HG03139 (cell line): Measurements from ENCODE around the gene CARMIL1.

ENCODE experiments used
- ATAC-seq: cut with Tn5 transposase; IDR thresholded peaks from one replicate; pipeline ENCODE4 v1.9.1; 2021; ENCODE audit not compliant: unreplicated experiment

Gene CARMIL1

DNA sequence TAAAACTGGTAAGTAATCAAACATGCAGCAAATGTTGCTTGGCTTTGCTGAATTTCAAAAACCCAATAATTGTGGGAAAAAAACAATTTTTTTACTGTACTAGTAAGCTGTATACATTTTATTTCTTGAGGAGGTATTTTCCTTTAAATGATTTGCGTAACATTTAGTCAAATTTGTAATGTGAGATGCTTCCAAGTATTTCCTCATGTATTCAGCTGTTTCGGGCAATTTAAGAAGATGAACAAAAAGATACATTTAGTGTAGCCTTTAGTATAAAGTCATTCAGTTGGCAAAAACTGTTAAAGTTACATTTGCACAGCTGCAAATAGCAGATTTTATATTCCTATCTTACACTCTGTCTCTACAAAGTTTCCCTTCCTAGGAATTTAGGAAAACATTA is 186.8 kb downstream of the CARMIL1 start:
- no peak for ATAC-seq

DNA sequence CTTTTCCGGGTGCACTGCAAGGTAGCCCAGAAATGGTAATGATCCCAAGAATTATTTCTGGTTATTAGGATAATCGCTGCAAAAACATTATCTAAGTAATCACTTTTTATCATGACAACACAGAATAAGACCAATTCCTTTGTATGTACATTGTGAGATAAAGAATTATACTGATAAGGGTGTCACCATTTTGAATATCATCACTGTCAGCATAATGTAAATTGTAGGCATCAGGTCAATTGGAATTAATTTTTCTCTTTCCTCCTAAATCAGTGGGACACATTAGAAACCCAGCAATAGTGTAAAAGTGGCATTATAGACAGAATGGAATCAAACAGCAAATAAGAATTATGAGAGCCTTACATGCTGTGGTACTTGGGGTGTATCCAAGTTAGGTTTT is 189.7 kb downstream of the CARMIL1 start:
- no peak for ATAC-seq

DNA sequence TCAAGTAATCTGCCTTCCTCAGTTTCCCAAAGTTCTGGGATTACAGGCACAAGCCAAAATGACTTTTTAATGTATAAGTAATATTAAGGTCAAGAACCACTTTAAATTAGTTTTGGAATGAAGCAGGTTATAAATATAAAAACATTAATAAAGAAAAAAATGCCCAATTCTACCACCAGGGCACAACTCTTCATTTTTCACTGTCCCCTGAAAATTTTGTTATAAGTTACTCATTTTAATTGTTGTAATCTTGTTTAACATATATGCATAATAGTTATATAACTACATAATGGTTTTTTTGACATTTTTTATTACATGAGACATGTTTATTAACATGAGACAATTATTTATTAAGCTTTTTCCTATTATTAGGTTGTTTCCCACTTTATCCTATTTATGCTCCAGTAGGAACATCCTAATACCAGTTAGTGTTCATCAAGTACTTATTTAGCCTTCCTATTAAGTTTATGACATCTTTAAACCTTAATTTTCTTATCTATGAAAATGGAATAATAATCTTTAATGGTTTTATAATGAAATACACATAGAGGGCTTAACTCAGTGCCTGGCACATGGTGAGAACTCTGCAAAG is 190.7 kb downstream of the CARMIL1 start:
- ATAC-seq = no peak

DNA sequence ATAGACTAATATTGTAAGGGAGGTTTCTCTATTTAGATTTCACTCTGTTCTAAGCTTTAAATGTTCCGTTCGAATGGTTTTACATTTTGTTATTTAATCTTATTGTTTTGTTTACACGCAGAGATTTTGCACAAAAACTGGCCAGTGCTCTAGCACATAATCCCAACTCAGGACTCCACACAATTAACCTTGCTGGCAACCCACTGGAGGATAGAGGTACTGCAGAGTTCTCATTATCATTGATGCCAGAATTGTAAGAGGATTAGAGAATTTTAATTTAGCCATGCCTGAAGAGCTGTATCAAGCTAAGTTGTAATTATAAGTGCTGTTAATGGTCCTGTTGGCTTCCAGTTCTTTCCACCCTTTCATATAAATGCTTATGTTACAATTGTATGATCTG is 193.1 kb downstream of the CARMIL1 start:
- ATAC-seq = no peak

DNA sequence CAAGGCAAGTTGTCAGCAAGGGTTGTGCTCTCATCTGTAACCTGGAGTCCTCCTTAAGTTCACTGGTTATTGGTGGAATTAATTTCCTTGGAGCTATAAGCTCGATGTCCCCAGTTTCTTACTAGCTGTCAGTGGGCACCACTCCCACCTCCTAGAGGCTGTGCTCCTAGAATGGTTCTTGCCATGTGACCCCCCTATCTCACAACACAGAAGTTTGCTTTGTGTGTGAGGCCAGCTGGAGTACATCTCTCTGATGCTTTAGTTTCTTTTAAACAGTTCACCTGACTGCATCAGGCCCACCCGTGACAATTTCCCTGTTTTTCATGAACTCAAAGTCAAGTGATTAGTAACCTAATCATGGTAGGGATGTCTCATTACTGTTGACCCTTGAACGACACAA is 193.7 kb downstream of the CARMIL1 start:
- no peak for ATAC-seq

DNA sequence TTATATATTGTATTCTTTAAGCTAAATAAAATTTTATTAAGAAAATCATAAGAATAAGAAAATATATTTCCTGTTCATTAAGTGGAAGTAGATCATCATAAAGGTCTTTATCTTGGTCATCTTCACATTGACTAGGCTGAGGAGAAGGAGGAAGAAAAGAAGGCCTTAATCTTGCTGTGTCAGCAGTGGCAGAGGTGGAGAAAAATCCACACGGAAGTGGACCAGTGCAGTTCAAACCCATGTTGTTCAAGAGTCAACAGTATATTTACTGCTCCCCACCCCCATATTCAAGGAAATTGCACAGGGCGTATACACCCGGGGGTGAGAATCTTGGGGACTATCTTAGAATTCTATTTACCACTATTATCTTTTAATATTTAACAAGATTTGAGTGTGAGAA is 194.3 kb downstream of the CARMIL1 start:
- ATAC-seq = no peak

DNA sequence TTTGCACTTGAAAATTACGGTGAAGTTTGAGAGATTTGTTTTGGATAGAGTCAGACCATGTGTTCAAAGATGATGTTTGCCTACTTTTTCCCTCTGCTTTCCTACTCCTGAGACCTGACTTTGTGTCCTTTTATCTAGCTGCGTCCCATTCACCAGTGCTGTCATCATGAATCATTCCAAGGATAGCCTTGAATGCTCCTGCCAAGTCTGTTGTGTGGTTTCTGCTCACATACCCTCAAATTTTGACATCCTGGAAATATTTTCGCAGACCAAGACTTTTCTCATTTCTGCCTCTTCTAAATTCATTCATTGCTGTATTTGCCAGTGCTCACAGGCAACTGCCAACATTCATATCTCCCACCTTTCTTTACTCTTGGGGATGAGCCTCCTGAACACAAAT is 197.0 kb downstream of the CARMIL1 start:
- ATAC-seq = no peak

DNA sequence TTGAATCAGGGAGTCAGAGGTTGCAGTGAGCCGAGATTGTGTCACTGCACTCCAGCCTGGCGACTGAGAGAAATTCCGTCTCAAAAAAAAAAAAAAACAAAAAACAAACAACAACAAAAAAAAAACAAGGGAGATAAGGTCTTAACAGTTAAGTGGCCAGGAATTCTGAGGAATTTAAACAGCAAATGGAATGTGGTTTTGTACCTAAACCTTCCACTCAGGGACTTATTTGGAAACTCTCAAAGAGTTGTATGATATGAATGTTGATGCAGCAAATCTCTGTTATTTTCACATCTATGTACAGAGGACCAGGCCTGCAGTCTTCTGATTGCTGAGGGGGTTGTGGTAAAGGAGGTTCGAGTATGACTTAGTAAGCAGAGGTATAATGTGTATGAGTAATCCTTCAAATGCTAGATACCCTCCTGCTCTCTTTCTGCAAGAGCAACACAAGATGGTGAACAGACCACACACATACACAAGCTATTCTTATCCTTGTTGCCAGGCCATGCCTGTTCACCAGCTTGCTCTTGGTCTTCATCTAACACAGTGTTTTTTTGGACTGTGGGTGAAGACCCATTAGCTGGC is 197.9 kb downstream of the CARMIL1 start:
- no peak for ATAC-seq

DNA sequence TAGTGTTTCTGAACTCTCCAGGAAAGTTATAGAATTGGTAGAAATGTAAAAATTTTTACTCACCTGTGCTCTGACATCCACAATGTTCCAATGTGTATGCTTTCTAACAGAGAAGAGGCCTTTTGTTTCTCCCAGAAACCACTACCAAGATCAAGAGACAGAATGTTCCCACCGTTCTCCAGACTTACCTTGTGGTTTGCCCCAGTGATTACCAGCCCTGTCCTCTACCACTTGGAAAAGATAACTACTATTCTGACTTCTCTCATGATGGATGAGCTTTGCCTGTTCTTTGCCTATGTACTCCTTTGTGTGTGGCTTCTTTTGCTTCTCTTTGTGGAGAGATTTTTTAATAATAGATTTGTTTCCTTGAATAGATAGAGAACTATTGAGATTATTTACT is 199.8 kb downstream of the CARMIL1 start:
- ATAC-seq = no peak

DNA sequence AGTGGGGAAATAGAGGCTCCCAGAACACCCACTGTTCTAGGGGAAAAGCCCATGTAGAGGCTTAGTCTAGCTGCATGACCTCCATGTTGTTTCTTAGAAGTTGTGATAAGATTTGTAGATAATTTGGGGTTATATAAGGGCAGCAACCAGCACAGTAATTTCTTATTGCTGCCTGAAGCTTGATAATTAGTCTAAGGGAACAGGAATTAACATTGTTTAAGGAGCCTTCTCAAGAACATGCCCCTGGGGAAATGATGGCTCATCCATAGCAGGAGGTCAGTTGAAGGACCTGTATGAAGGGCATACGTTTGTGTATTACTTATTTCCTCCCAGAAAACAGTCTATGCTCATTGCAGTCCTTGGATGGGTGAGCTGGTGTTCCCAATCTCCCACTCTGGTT is 202.1 kb downstream of the CARMIL1 start:
- ATAC-seq = no peak

DNA sequence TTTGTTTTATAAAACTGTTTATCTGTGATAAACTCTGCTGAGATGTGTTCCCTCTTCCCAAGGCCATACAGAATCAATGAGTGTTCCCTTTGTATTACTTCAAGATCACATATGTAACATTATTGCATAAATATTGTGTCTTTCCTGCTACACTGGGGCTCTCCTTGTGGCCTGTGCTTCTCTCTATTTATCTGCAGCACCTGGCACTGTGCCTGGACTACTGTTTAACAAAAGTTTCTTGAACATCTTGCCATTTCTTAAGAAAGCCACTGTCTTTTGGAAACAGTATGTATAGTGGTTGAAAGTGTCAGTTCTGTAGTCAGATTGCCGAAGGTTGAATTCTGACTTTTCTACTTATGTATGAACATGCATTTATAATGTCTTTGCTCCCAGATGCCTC is 203.8 kb downstream of the CARMIL1 start:
- ATAC-seq = no peak

DNA sequence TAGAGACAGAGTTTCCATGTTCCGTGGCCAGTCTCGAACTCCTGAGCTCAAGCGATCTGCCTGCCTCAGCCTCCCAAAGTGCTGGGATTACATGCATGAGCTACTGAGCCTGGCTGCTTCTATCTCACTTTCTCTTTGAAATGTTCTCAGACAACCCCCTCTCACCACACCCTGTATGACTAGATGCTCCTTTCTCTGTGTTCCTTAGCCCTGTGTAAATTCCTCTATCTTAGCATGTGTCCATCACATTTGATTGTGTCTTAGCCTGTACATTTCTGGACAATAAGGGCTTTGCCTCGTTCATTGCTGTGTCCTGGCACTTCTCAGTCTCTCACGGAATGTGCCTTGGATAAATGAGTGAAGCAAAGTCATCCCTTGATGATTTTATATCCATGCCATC is 204.8 kb downstream of the CARMIL1 start:
- no peak for ATAC-seq

DNA sequence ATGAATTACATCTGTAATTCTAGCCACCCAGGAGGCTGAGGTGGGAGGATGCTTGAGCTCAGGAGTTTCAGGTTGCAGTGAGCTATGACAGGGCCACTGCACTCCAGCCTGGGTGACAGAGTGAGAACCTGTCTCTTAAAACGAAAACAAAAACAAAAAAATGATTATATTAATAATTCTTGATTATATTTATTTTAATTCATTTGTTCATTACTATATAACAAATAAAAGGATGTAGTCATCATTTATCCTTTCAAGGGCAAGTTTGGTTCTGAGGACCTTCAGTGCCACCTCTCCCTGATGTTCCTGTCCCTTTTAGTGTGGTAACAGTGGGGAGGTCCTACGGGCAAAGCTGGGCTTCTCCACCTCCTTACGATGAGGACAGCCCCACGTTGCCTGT is 205.7 kb downstream of the CARMIL1 start:
- no peak for ATAC-seq

DNA sequence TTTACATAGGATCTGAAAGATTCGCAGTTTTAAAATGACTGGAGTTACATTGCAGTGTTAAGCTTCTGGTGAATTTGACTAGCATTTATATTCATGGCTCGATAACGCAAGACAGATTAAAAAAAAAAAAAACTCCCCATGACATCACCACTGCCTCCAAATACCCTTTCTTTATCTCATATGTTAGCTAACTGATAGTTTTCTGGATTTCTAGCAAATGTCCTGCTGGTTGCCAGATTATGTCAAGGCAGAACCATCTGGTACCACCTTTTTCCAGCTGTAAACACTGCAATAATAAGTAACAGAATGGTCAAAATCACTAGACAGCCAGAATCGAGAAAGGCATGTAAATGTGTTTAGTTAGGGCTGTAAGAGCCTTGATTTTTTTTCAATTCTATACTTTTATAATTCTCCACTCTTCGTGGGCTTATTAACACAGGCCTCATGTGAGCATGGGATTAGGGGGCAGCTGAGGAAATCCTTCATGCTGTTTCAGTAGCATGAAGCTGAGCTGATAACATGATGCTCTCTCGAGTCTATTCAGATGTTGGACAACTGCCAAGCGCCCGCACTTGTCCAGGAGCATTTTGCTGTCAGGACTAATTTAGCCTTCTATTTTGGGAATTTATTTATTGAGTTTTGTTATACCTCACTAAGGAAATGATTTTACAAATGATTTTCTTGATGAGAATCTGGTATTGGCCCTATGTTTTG is 206.8 kb downstream of the CARMIL1 start:
- no peak for ATAC-seq

DNA sequence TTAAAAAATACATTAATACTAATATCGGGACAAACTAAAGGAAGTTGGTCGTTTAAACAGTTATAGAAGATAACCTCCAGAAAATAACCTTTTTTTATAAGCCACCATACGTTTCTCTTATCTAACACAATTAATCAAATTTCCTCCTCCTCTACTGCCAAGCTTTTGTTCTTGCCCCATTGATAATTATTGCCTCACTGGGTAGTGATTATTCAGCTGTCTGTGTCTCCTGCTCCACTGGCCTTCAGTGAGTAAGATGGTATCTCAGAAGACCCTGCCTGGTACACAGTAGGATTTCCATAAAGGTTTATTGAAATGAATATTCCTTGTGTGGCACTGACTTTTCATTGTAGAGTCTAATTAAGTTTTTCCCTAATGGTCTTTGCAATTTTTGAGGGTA is 207.4 kb downstream of the CARMIL1 start:
- ATAC-seq = no peak

DNA sequence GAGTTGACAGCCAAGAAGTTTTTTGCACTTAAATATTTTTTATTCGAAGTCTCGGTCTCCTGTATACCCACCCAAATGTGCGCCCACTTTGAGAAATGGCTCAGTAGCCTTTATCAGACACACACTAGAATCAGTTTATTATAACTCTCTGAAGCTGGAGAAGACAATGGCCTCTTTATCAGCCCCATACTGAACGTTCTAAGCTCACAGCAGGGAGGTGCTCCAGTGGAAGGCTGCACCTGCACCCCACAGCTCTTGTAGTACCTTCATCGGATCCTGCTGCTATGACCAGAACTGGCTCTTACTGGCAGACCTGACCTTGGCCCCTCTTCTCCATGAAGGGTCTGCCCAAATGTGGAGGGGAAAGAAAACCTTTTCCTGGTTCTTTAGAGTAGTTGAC is 207.8 kb downstream of the CARMIL1 start:
- no peak for ATAC-seq

DNA sequence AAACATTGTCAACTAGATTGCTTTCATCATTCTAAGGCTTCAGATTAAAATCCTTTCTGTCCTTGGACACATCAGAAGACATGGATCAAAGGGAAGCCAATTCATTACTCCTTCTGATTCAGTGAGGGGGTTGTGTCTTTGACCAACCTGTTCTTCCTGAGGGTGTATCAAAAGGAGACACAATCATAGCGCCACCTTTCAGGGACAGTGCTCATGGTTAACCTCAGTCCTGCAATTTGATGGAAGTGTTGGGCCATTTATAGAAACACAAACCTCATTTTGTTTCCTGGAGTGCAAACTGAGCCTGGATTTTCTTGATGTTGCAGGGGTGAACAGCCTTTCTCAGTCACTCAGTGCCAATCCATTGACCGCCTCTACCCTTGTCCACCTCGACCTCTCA is 209.0 kb downstream of the CARMIL1 start:
- ATAC-seq = no peak

DNA sequence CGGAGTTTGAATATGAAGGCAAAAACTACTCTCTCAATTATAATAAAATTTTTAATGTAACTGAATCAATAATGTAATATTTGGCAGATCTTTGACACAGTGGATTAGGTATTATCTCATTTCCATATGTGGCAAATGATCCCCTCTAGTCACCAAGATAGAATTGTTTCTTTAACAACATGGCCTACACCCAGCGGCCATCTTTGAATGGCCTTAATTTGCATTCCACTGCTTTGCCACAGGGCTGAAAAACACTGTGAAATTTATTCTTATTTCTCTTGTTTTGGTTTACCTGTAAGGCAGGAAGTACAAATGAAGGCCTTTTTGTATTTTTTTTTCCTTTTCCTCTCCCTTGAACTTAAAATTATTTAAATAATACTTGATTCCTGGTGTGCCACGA is 210.2 kb downstream of the CARMIL1 start:
- ATAC-seq = no peak

DNA sequence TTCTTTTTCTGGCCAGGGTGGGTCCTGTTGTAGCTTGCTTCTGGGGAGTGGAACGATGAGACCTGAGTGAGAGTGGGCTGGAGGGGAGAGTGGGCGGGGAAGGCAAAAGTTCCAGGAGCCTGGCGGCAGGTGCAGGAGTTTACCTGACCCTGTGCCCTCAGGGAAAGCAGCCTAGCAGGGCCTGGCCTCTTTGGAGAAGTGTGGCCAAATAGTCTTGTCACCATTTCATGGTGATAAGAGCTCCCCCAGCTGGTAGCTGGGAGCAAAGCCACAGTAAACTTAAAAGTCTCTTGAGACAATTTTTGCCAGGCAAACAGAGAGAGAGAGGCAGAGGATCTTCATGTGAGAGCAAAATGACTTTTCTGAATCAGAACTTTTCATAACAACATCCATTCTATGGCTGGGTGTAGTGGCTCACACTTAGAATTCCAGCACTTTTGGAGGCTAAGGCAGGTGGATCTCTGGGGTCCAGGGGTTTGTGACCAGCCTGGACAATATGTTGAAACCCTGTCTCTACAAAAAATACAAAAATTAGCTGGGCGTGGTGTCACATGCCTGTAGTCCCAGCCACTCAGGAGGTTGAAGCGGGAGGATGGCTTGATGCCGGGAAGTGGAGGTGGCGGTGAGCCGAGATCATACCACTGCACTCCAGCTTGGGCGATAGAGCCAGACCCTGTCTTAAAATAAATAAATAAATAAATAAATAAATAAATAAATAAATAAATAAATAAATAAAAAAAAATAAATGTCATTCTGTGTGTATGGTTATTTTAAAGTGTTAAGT is 211.0 kb downstream of the CARMIL1 start:
- ATAC-seq = peak; percentile 61

DNA sequence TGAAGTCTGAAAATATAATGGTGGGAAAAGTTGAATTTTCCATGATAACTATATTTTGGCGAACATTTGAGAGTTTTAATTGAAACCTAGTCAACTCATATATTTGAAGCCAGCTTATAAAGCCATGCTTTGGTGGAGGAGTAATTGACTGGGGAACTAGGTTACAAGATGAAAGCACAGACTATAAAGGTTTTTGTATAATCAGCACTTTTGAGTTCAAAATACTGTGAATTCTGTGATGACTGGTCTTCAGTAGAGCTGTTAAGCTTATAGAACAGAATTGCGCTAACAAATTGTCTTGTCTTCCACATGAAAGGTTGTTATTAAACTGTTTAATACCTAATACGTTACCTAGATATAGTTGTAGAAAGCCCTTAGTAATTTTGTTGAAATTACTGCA is 213.8 kb downstream of the CARMIL1 start:
- ATAC-seq = no peak

DNA sequence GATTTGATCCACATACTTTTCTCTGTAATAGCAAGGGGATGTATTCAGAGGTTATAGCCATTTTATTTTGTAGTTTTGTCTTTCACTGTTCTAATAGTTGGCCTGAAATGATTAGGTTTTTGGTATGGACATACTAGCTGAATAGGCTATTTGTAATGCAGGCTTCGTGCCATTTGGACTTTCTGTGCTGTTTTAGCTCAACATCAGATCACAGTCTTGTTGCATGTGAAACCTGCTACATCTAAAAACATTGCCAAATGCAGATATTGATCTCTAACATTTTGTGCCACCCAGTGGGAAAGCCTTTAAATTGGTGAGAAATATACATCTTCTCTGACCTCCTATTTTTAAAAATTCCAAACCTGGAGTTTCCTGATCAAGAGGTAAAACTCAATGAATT is 215.3 kb downstream of the CARMIL1 start:
- ATAC-seq = no peak
